ENCODE data around the gene FOXK2. TPM values are rescaled to one million over a fixed set of nuclear protein-coding genes. Genes with fewer than 3 reads are reported as not detected.
"Not testable (repeated sequence)": the region's sequence is repeated elsewhere in the genome, so short reads cannot be mapped to it uniquely, and the experiment has no call there.

FOXK2 gene
- total RNA-seq, 2 experiments from 2014 or later, result 32.5 to 33.7 TPM

DNA sequence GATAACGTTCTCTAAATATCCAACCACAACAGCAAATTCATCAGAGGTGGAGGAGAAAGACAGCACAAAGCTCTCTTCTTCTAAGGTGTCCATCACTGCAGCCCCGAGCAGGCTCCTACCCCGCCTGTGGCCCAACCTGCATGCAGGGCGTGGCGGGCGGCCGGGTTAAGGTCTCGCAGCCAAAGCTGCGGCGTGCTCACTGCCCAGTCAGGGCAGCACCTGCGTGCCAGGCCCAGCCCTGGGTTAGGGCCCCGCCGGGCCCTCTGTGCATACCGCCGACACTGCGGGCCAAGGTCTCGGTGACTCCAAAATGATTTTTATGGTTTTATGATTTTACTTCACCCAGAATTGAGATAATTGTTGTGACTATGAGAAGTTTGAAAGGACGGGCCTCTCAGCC lies 57.8 kb downstream of the FOXK2 start:
- peaks cover 53% of the 10 kb centered on the region for H3K36me3 ChIP-seq (ENCODE audit: insufficient read depth, low read length)
- intact Hi-C loops (cut with DNase I, micrococcal nuclease), result no loop called here
- Mint-ChIP-seq H3K9me3 (no peaks in the 10 kb centered on the region), H3K36me3 (ENCODE audit: low read depth) (peaks cover 55% of the 10 kb centered on the region), H3K4me3 (no peak overlapping the region), H3K27ac (no peak overlapping the region), H3K27me3 (no peaks in the 10 kb centered on the region), H3K4me1 (ENCODE audit: low read depth) (no peaks in the 10 kb centered on the region)
- no peak for DNase-seq
- H3K4me1 ChIP-seq (ENCODE audit: insufficient read depth, low read length), result no peaks in the 10 kb centered on the region
- H3K27me3 ChIP-seq (ENCODE audit: control insufficient read depth in 1 of 2, insufficient read depth in 2 of 2, low read length in 2 of 2), result no peaks in the 10 kb centered on the region
- TF ChIP-seq, protein P1, sequence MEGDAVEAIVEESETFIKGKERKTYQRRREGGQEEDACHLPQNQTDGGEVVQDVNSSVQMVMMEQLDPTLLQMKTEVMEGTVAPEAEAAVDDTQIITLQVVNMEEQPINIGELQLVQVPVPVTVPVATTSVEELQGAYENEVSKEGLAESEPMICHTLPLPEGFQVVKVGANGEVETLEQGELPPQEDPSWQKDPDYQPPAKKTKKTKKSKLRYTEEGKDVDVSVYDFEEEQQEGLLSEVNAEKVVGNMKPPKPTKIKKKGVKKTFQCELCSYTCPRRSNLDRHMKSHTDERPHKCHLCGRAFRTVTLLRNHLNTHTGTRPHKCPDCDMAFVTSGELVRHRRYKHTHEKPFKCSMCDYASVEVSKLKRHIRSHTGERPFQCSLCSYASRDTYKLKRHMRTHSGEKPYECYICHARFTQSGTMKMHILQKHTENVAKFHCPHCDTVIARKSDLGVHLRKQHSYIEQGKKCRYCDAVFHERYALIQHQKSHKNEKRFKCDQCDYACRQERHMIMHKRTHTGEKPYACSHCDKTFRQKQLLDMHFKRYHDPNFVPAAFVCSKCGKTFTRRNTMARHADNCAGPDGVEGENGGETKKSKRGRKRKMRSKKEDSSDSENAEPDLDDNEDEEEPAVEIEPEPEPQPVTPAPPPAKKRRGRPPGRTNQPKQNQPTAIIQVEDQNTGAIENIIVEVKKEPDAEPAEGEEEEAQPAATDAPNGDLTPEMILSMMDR (IDR thresholded peaks at IDR 0.05), result no peak
- H3K27ac ChIP-seq (ENCODE audit: low read depth in 1 of 2, low read length in 2 of 2), result no peak overlapping the region
- ATAC-seq (ENCODE audit: poor library complexity), result no peak
- ChIA-PET POLR2A (no interaction called here), CTCF (no interaction called here)
- H3K9me3 ChIP-seq (ENCODE audit: control insufficient read depth in 1 of 2, insufficient read depth in 1 of 2, low read length in 2 of 2), result no peaks in the 10 kb centered on the region
- H3K4me3 ChIP-seq (ENCODE audit: low read length), result no peak overlapping the region

DNA sequence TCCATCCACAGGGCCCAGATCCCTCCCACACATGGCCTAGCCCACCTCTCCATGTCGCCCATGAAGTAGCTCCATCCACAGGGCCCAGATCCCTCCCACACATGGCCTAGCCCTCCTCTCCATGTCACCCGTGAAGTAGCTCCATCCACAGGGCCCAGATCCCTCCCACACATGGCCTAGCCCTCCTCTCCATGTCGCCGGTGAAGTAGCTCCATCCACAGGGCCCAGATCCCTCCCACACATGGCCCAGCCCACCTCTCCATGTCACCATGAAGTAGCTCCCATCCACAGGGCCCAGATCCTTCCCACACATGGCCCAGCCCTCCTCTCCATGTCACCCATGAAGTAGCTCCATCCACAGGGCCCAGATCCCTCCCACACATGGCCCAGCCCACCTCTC lies 60.4 kb downstream of the FOXK2 start:
- POLR2A ChIA-PET; H3K9me3 ChIP-seq (ENCODE audit: control insufficient read depth in 1 of 2, insufficient read depth in 1 of 2, low read length in 2 of 2); H3K27ac Mint-ChIP-seq; intact Hi-C loops (cut with DNase I, micrococcal nuclease); H3K4me1 ChIP-seq (ENCODE audit: insufficient read depth, low read length); CTCF ChIA-PET; H3K9me3 Mint-ChIP-seq; H3K27ac ChIP-seq (ENCODE audit: low read depth in 1 of 2, low read length in 2 of 2); DNase-seq; H3K4me3 ChIP-seq (ENCODE audit: low read length); H3K27me3 ChIP-seq (ENCODE audit: control insufficient read depth in 1 of 2, insufficient read depth in 2 of 2, low read length in 2 of 2); ATAC-seq (ENCODE audit: poor library complexity); H3K4me3 Mint-ChIP-seq; H3K4me1 Mint-ChIP-seq (ENCODE audit: low read depth); H3K27me3 Mint-ChIP-seq: not testable (repeated sequence)
- H3K36me3 ChIP-seq (ENCODE audit: insufficient read depth, low read length), result peaks cover 44% of the 10 kb centered on the region
- peaks cover 48% of the 10 kb centered on the region for H3K36me3 Mint-ChIP-seq (ENCODE audit: low read depth)

DNA sequence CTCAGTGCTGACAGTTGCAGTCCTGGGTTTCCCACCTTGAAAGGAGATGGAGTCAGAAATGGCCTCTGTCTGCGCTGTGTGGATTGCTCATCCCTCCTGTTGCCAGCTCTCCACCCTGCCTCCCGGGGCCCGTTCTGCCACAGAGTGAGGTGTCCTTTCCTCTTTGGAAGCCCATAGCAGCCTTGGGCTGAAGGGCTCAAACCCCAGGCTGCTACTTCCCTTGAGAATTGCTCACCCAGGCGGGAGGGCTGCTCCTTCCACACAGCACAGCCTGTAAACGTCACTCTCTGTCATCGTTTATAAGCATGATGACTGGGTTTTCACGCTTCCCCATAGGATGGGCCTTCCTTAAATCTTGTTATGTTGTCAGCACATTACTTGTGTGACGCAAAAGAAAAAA lies 62.7 kb downstream of the FOXK2 start:
- Mint-ChIP-seq H3K36me3 (ENCODE audit: low read depth) (peaks cover 46% of the 10 kb centered on the region), H3K9me3 (no peaks in the 10 kb centered on the region), H3K4me3 (no peak overlapping the region), H3K4me1 (ENCODE audit: low read depth) (peaks cover 9% of the 10 kb centered on the region), H3K27me3 (no peaks in the 10 kb centered on the region), H3K27ac (no peak overlapping the region)
- ChIA-PET POLR2A (no interaction called here), CTCF (no interaction called here)
- TF ChIP-seq, protein P1 (IDR thresholded peaks at IDR 0.05), result no peak
- H3K27me3 ChIP-seq (ENCODE audit: control insufficient read depth in 1 of 2, insufficient read depth in 2 of 2, low read length in 2 of 2), result no peaks in the 10 kb centered on the region
- peaks cover 39% of the 10 kb centered on the region for H3K36me3 ChIP-seq (ENCODE audit: insufficient read depth, low read length)
- no peak overlapping the region for H3K4me3 ChIP-seq (ENCODE audit: low read length)
- H3K27ac ChIP-seq (ENCODE audit: low read depth in 1 of 2, low read length in 2 of 2), result no peak overlapping the region
- intact Hi-C loops (cut with DNase I, micrococcal nuclease), result no loop called here
- H3K9me3 ChIP-seq (ENCODE audit: control insufficient read depth in 1 of 2, insufficient read depth in 1 of 2, low read length in 2 of 2), result no peaks in the 10 kb centered on the region
- DNase-seq (no peak), ATAC-seq (ENCODE audit: poor library complexity) (no peak)
- peaks cover 3% of the 10 kb centered on the region for H3K4me1 ChIP-seq (ENCODE audit: insufficient read depth, low read length)

DNA sequence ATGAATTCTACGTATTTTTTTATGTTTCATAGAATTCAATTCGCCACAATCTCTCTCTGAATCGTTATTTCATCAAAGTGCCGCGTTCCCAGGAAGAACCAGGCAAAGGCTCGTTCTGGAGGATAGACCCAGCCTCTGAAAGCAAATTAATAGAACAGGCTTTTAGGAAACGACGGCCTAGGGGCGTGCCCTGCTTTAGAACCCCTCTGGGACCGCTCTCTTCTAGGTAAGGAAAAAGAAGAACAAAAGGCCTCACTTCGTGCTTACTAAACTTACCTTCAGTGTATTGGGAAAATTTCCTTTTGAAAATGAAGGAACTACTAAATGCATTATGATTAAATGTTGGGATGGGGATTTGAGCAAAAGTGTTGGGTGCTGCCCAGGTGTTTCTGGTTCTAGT lies 63.2 kb downstream of the FOXK2 start:
- DNase-seq (no peak), ATAC-seq (ENCODE audit: poor library complexity) (no peak)
- ChIA-PET POLR2A (interaction anchor here (0.9 kb wide), 1 partner anchor 9 kb away, joined by 3 read pairs; no protein-coding TSS in a partner anchor), CTCF (no interaction called here)
- Mint-ChIP-seq H3K4me3 (no peak overlapping the region), H3K4me1 (ENCODE audit: low read depth) (peaks cover 9% of the 10 kb centered on the region), H3K27me3 (no peaks in the 10 kb centered on the region), H3K9me3 (no peaks in the 10 kb centered on the region), H3K36me3 (ENCODE audit: low read depth) (peaks cover 51% of the 10 kb centered on the region), H3K27ac (no peak overlapping the region)
- no peaks in the 10 kb centered on the region for H3K9me3 ChIP-seq (ENCODE audit: control insufficient read depth in 1 of 2, insufficient read depth in 1 of 2, low read length in 2 of 2)
- H3K27me3 ChIP-seq (ENCODE audit: control insufficient read depth in 1 of 2, insufficient read depth in 2 of 2, low read length in 2 of 2), result no peaks in the 10 kb centered on the region
- H3K27ac ChIP-seq (ENCODE audit: low read depth in 1 of 2, low read length in 2 of 2), result no peak overlapping the region
- peaks cover 3% of the 10 kb centered on the region for H3K4me1 ChIP-seq (ENCODE audit: insufficient read depth, low read length)
- TF ChIP-seq, protein P1 (IDR thresholded peaks at IDR 0.05), result no peak
- intact Hi-C loops (cut with DNase I, micrococcal nuclease), result no loop called here
- no peak overlapping the region for H3K4me3 ChIP-seq (ENCODE audit: low read length)
- peaks cover 40% of the 10 kb centered on the region for H3K36me3 ChIP-seq (ENCODE audit: insufficient read depth, low read length)

Data from CD4-positive, alpha-beta T cell (primary cell).